Stimulated activated CD4-positive, alpha-beta T cell treated with anti-CD3 and anti-CD28 coated beads, Interleukin-2, amount 100 ng/mL, for 24 hours (primary cell): Measurements from ENCODE around the gene GRIFIN.

Experiments
- DNase-seq, 2 donors: peaks; one replicate each; pipeline ENCODE4 v3.0.0-alpha.2; 2020

GRIFIN gene

GRCh38 chr7:2497500-2498336, 21.5 kb upstream of the GRIFIN start:
- DNase-seq = no peak

- DNase-seq = no peak
These were observed 20.9 kb upstream of the GRIFIN start for GRCh38 chr7:2497065-2497464.

- no peak for DNase-seq
These were observed 20.2 kb upstream of the GRIFIN start for GRCh38 chr7:2496375-2496774.

GRCh38 chr7:2495418-2496299, 19.5 kb upstream of the GRIFIN start:
- DNase-seq = no peak

- no peak for DNase-seq
These were observed 18.3 kb upstream of the GRIFIN start for GRCh38 chr7:2494191-2495130.

GRCh38 chr7:2493205-2494164, 17.3 kb upstream of the GRIFIN start:
- DNase-seq = no peak

GRCh38 chr7:2492038-2492437, 15.8 kb upstream of the GRIFIN start:
- DNase-seq = no peak

GRCh38 chr7:2490181-2490651, 14.0 kb upstream of the GRIFIN start:
- no peak for DNase-seq

- DNase-seq = no peak
These were observed 12.5 kb upstream of the GRIFIN start for GRCh38 chr7:2488681-2489080.

- no peak for DNase-seq
These were observed 12.1 kb upstream of the GRIFIN start for GRCh38 chr7:2488272-2488645.

- DNase-seq = no peak
These were observed 11.5 kb upstream of the GRIFIN start for GRCh38 chr7:2487586-2488271.

- DNase-seq = no peak
These were observed 8.7 kb upstream of the GRIFIN start for GRCh38 chr7:2484868-2485267.

GRCh38 chr7:2483494-2483893, 7.3 kb upstream of the GRIFIN start:
- no peak for DNase-seq

- no peak for DNase-seq
These were observed 6.7 kb upstream of the GRIFIN start for GRCh38 chr7:2482725-2483451.

- no peak for DNase-seq
These were observed 5.0 kb upstream of the GRIFIN start for GRCh38 chr7:2481195-2481594.

- no peak for DNase-seq
These were observed 3.8 kb upstream of the GRIFIN start for GRCh38 chr7:2480070-2480408.

- DNase-seq = no peak
These were observed 3.3 kb upstream of the GRIFIN start for GRCh38 chr7:2479276-2480069.

GRCh38 chr7:2478800-2479199, 2.6 kb upstream of the GRIFIN start:
- DNase-seq = no peak

GRCh38 chr7:2478399-2478785, 2.2 kb upstream of the GRIFIN start:
- no peak for DNase-seq
